Thymus (tissue), 11 donors: Measurements from ENCODE around the gene SHD. TPM values are rescaled to one million over a fixed set of nuclear protein-coding genes. Genes with fewer than 3 reads are reported as not detected.
"Not testable (repeated sequence)": the region's sequence is repeated elsewhere in the genome, so short reads cannot be mapped to it uniquely, and the experiment has no call there.

Source experiments
- DNase-seq, 9 donors: peaks; one replicate each; pipeline ENCODE4 v3.0.0-alpha.2; 2013; ENCODE audit warnings: low spot score in 9 of 9, low read depth in 6 of 9, missing footprints in 1 of 9
- H3K27ac ChIP-seq, 2 donors: one replicate each; pipeline ENCODE4 v1.5.1; 2013; ENCODE audit warnings: control low read depth in 1 of 2, low read depth in 1 of 2, low read length in 1 of 2, mild to moderate bottlenecking in 1 of 2, moderate library complexity in 1 of 2
- H3K27me3 ChIP-seq, 2 donors: one replicate each; pipeline ENCODE4 v1.5.1; 2013; ENCODE audit warnings: low read length in 1 of 2; ENCODE audit not compliant: control insufficient read depth in 2 of 2, insufficient read depth in 1 of 2
- H3K36me3 ChIP-seq, 2 donors: one replicate each; pipeline ENCODE4 v1.5.1; 2013; ENCODE audit warnings: low read length in 1 of 2, mild to moderate bottlenecking in 1 of 2, moderate library complexity in 1 of 2; ENCODE audit not compliant: control insufficient read depth in 2 of 2, insufficient read depth in 2 of 2
- H3K4me1 ChIP-seq, 2 donors: one replicate each; pipeline ENCODE4 v1.5.1; 2013; ENCODE audit warnings: low read length in 2 of 2; ENCODE audit not compliant: control insufficient read depth in 2 of 2, insufficient read depth in 2 of 2
- H3K4me3 ChIP-seq, 2 donors: one replicate each; pipeline ENCODE4 v1.5.1; 2013; ENCODE audit warnings: low read length in 2 of 2, control low read depth in 1 of 2, mild to moderate bottlenecking in 1 of 2
- H3K9me3 ChIP-seq, 2 donors: one replicate each; pipeline ENCODE4 v1.5.1; 2013; ENCODE audit warnings: low read length in 1 of 2, mild to moderate bottlenecking in 1 of 2; ENCODE audit not compliant: control insufficient read depth in 2 of 2, insufficient read depth in 1 of 2
- WGBS: extraction: QIAGEN DNeasy Blood & Tissue Kit; methylation state at CpG from one replicate; pipeline ENCODE4 v1.1.7; 2013; 5-methylcytosine and 5-hydroxymethylcytosine counted together
- polyA plus RNA-seq: library from polyadenylated mRNA; stranded (reverse); fragments of 200-250 nt; gene quantifications from one replicate; pipeline ENCODE4 v1.2.3, GENCODE V29; 2013
- total RNA-seq: library from RNA; stranded (reverse); fragments of 120-200 nt; gene quantifications from one replicate; pipeline ENCODE4 v1.2.4, GENCODE V29; 2013
- donor health status: healthy.

Gene SHD
- total and polyA plus RNA-seq, 2 donors, result 0.57 to 0.80 TPM

GRCh38 chr19:4234862-4235201, 44.2 kb upstream of the SHD start:
- Histone ChIP-seq H3K4me1 (no peaks in the 10 kb centered on the region), H3K27ac (no peak overlapping the region), H3K27me3 (peaks cover 0 to 7% of the 10 kb centered on the region in 2 donors), H3K4me3 (no peak overlapping the region), H3K9me3 (no peaks in the 10 kb centered on the region), H3K36me3 (no peaks in the 10 kb centered on the region)
- 88% methylated on average over 13 of the region's 13 CpGs for WGBS
- no peak for DNase-seq

GRCh38 chr19:4237510-4237909, 41.6 kb upstream of the SHD start:
- 96% methylated on average over 16 of the region's 16 CpGs for WGBS
- not testable (repeated sequence) for H3K27ac ChIP-seq, H3K27me3 ChIP-seq, H3K36me3 ChIP-seq, DNase-seq, H3K4me3 ChIP-seq, H3K4me1 ChIP-seq
- H3K9me3 ChIP-seq, result peaks cover 0 to 11% of the 10 kb centered on the region in 2 donors

- Histone ChIP-seq H3K4me3 (no peak overlapping the region), H3K9me3 (peaks cover 0 to 12% of the 10 kb centered on the region in 2 donors), H3K27me3 (peaks cover 0 to 4% of the 10 kb centered on the region in 2 donors), H3K36me3 (no peaks in the 10 kb centered on the region), H3K4me1 (no peaks in the 10 kb centered on the region), H3K27ac (no peak overlapping the region)
- 93% methylated on average over 4 of the region's 4 CpGs for WGBS
- DNase-seq, result no peak
These were observed 40.2 kb upstream of the SHD start for GRCh38 chr19:4238831-4239230.

- no peak for DNase-seq
- Histone ChIP-seq H3K4me3 (no peak overlapping the region), H3K27ac (no peak overlapping the region), H3K36me3 (no peaks in the 10 kb centered on the region), H3K9me3 (peaks cover 0 to 12% of the 10 kb centered on the region in 2 donors), H3K4me1 (peaks cover 4 to 5% of the 10 kb centered on the region in 2 donors), H3K27me3 (no peaks in the 10 kb centered on the region)
- WGBS, result 92% methylated on average over 5 of the region's 5 CpGs
These were observed 37.1 kb upstream of the SHD start for GRCh38 chr19:4241824-4242430.

DNA sequence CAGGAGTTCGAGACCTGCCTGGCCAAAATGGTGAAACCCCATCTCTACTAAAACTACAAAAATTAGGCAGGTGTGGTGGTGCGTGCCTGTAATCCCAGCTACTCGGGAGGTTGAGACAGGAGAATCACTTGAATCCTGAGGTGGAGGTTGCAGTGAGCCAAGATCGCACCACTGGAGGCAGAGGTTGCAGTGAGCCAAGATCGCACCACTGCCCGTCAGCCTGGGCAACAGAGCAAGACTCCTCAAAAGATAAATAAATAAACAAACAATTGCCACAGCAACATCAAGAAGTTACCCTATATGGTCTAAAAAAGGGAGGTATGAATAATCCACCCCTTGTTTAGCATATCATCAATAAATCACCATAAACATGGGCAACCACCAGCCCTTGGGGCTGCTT, 33.1 kb upstream of the SHD start:
- H3K9me3 ChIP-seq, result peaks cover 0 to 12% of the 10 kb centered on the region in 2 donors
- WGBS, result 99% methylated on average over 6 of the region's 6 CpGs
- H3K27ac ChIP-seq, H3K4me3 ChIP-seq, H3K27me3 ChIP-seq, DNase-seq: not testable (repeated sequence)
- H3K4me1 ChIP-seq, result peaks cover 4 to 17% of the 10 kb centered on the region in 2 donors
- peaks cover 21 to 22% of the 10 kb centered on the region in 2 donors for H3K36me3 ChIP-seq

DNA sequence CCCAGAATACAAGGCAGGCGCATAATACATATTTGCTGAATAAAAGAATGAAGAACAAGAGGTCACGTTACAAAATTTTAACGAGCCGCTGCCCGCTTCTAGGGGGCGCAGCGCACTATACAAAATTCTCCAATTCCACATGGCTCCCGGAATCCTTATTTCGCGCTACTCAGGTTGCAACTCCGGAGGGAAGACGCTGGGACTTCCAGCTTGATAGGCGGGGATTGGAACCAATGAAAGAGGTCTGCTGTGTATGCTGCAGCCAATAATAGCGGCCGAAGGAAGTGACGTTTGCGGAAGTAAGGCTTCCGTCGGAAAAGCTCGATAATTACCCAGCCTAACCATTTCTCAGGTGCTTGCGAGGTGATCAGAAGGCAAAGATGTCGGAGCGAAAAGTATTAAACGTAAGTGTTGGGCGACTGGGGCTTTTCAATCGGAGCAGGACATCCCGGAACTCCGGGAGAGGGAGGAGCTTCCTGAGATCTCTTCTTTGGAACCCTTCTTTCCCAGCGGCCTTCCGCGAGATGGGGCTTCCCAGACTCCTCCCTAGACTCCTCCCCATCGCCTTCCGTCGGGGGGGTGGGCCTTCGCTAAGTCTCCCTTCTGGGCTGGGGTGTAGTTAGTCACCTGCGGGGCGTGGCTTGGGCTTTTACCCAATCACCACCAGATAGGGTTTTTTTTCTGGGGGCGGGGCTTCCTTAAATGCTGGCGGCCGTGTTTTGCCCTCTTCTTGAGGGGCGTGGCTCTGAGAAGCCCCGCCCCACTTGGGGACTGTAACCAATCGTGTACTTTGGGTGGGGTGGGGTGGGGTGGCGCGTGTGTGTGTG, 32.1 kb upstream of the SHD start, which contains the start of gene YJU2:
Gene YJU2 (plus strand): TSS at position 314 of the 827 bp plus-strand sequence. CDS start 67 bp downstream, at position 381.
- no peaks in the 10 kb centered on the region for H3K27me3 ChIP-seq
- H3K4me1 ChIP-seq, result peaks cover 4 to 17% of the 10 kb centered on the region in 2 donors
- DNase-seq, result peak; percentile 97 to 100 (median 99)
- H3K36me3 ChIP-seq, result peaks cover 31% of the 10 kb centered on the region in 2 donors
- peak within 1 kb of the TSS; percentile 99 for H3K27ac ChIP-seq
- peak within 1 kb of the TSS; percentile 63 to 73 for H3K4me3 ChIP-seq
- peaks cover 0 to 5% of the 10 kb centered on the region in 2 donors for H3K9me3 ChIP-seq
- WGBS, result under 1% methylated on average over 45 of the region's 45 CpGs

DNA sequence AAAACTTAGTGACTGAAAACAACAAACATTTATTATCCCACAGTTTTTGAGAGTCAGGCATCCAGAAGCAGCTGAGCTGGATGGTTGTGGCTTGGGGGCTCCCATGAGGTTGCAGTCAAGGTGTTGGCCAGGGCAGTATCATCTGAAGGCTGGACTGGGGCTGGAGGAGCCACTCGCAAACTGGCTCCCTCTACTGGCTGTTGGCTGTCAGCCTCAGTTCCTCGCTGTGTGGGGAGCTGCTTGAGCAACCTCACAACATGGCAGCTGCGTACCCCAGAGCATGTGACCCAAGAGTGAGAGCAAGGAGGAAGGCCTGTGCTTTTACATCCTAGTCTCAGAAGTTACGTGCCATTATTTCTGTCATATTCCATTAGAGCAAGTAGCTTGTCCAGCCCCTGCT, 22.5 kb upstream of the SHD start:
- Histone ChIP-seq H3K4me3 (no peak overlapping the region), H3K27ac (no peak overlapping the region), H3K4me1 (no peaks in the 10 kb centered on the region), H3K9me3 (peaks cover 7 to 27% of the 10 kb centered on the region in 2 donors), H3K27me3 (no peaks in the 10 kb centered on the region), H3K36me3 (peaks cover 70 to 83% of the 10 kb centered on the region in 2 donors)
- DNase-seq, result no peak
- 100% methylated on average over 4 of the region's 4 CpGs for WGBS

DNA sequence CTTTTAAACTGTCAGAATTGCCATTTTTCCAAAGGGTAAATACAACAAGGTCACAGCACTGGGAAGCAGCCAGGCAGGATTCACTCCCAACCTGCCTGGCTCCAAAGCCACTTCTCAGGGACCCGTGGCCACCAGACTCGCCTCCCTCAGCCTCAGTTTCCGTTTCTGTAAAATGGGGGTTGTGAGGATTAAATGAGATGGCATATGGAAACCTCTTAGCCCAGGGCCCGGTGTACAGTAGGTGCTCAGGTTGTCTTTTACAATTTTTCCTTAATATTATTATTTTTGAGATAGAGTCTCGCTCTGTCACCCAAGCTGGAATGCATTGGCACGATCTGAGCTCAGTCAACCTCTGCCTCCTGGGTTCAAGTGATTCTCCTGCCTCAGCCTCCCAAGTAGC, 22.0 kb upstream of the SHD start:
- Histone ChIP-seq H3K9me3 (peaks cover 7 to 27% of the 10 kb centered on the region in 2 donors), H3K4me3 (no peak overlapping the region), H3K36me3 (peaks cover 71 to 84% of the 10 kb centered on the region in 2 donors), H3K27me3 (no peaks in the 10 kb centered on the region), H3K27ac (no peak overlapping the region), H3K4me1 (no peaks in the 10 kb centered on the region)
- DNase-seq, result no peak
- 88% methylated on average over 6 of the region's 6 CpGs for WGBS

DNA sequence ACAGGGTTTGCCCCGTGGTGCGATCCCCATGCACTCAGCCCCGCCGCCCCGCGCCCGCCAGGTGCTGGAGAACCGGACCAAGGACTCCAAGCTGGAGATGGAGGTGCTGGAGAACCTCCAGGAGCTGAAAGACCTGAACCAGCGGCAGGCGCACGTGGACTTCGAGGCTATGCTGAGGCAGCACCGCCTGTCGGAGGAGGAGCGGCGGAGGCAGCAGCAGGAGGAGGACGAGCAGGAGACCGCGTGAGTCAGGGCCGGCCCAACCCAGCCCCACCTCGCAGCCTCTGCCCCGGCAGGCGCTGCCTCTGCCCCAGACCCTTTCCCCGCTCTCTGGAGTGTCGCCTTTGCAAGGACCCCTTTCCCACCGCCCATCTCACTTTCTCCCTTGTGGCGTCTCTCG, 20.9 kb upstream of the SHD start:
- Histone ChIP-seq H3K9me3 (peaks cover 7 to 22% of the 10 kb centered on the region in 2 donors), H3K36me3 (peaks cover 66 to 84% of the 10 kb centered on the region in 2 donors), H3K27ac (no peak overlapping the region), H3K4me1 (no peaks in the 10 kb centered on the region), H3K27me3 (no peaks in the 10 kb centered on the region), H3K4me3 (no peak overlapping the region)
- DNase-seq, result no peak
- WGBS, result 98% methylated on average over 28 of the region's 28 CpGs
